Trophoblast cell (in vitro differentiated cells and primary cell): ENCODE results near the gene TTC9.

Source experiments
- DNase-seq, 2 donors: peaks; one replicate each; pipeline ENCODE4 v3.0.0-alpha.2; 2016
- H2AFZ ChIP-seq: 2 replicates; pipeline ENCODE4 v1.6.1; 2013; ENCODE audit warnings: low read length, moderate library complexity, mild to moderate bottlenecking; ENCODE audit not compliant: insufficient read depth, poor library complexity
- H2AK5ac ChIP-seq: 2 replicates; pipeline ENCODE4 v1.6.1; 2013; ENCODE audit warnings: mild to moderate bottlenecking, low read length
- H2BK120ac ChIP-seq: 2 replicates; pipeline ENCODE4 v1.6.1; 2013; ENCODE audit warnings: low read length, mild to moderate bottlenecking, moderate library complexity; ENCODE audit not compliant: insufficient read depth, poor library complexity
- H2BK12ac ChIP-seq: 2 replicates; pipeline ENCODE4 v1.6.1; 2013; ENCODE audit warnings: mild to moderate bottlenecking, low read length, moderate library complexity
- H2BK5ac ChIP-seq: 2 replicates; pipeline ENCODE4 v1.6.1; 2013; ENCODE audit warnings: low read length, low read depth, moderate library complexity, mild to moderate bottlenecking; ENCODE audit not compliant: poor library complexity
- H3K14ac ChIP-seq: 2 replicates; pipeline ENCODE4 v1.6.1; 2013; ENCODE audit warnings: mild to moderate bottlenecking, low read length
- H3K18ac ChIP-seq: 2 replicates; pipeline ENCODE4 v1.6.1; 2013; ENCODE audit warnings: mild to moderate bottlenecking, low read length
- H3K23ac ChIP-seq: 2 replicates; pipeline ENCODE4 v1.6.1; 2013; ENCODE audit warnings: low read length
- H3K27ac ChIP-seq: 2 replicates; pipeline ENCODE4 v1.5.1; 2013; ENCODE audit warnings: low read depth, mild to moderate bottlenecking, inconsistent platforms, low read length, moderate library complexity
- H3K27me3 ChIP-seq: 2 replicates; pipeline ENCODE4 v1.6.1; 2013; ENCODE audit warnings: inconsistent platforms, mild to moderate bottlenecking, low read length, moderate library complexity; ENCODE audit not compliant: insufficient read depth
- H3K36me3 ChIP-seq, 2 experiments: 1 replicate in 1 of 2; 2 replicates in 1 of 2; pipeline ENCODE4 v1.6.1; 2013; ENCODE audit warnings: low read length in 2 of 2, mild to moderate bottlenecking in 2 of 2, moderate library complexity in 1 of 2; ENCODE audit not compliant: insufficient read depth in 2 of 2, control insufficient read depth in 1 of 2
- H3K4ac ChIP-seq: 2 replicates; pipeline ENCODE4 v1.6.1; 2013; ENCODE audit warnings: low read depth, mild to moderate bottlenecking, low read length, moderate library complexity
- H3K4me1 ChIP-seq, 2 experiments: 1 replicate in 1 of 2; 2 replicates in 1 of 2; pipeline ENCODE4 v1.6.1; 2013; ENCODE audit warnings: low read length in 2 of 2, mild to moderate bottlenecking in 2 of 2, moderate library complexity in 1 of 2; ENCODE audit not compliant: insufficient read depth in 2 of 2, control insufficient read depth in 1 of 2
- H3K4me2 ChIP-seq: 2 replicates; pipeline ENCODE4 v1.6.1; 2013; ENCODE audit warnings: inconsistent platforms, mild to moderate bottlenecking, low read length, moderate library complexity
- H3K4me3 ChIP-seq: 2 replicates; pipeline ENCODE4 v1.5.1; 2013; ENCODE audit warnings: mild to moderate bottlenecking, low read depth, low read length, inconsistent platforms
- H3K79me1 ChIP-seq: one replicate; pipeline ENCODE4 v1.6.1; 2013; ENCODE audit warnings: low read length
- H3K79me2 ChIP-seq: 2 replicates; pipeline ENCODE4 v1.6.1; 2013; ENCODE audit warnings: low read length, mild to moderate bottlenecking; ENCODE audit not compliant: control insufficient read depth, insufficient read depth, poor library complexity
- H3K9ac ChIP-seq: 2 replicates; pipeline ENCODE4 v1.6.1; 2013; ENCODE audit warnings: mild to moderate bottlenecking, low read length
- H3K9me3 ChIP-seq: 2 replicates; pipeline ENCODE4 v1.6.1; 2013; ENCODE audit warnings: low read depth, mild to moderate bottlenecking, control low read depth, inconsistent platforms, low read length; ENCODE audit not compliant: insufficient read depth
- H4K12ac ChIP-seq: 2 replicates; pipeline ENCODE4 v1.6.1; 2013; ENCODE audit warnings: low read depth, mild to moderate bottlenecking, low read length, moderate library complexity
- H4K8ac ChIP-seq: 2 replicates; pipeline ENCODE4 v1.6.1; 2013; ENCODE audit warnings: low read depth, mild to moderate bottlenecking, low read length, moderate library complexity
- H4K91ac ChIP-seq: one replicate; pipeline ENCODE4 v1.6.1; 2013; ENCODE audit warnings: low read depth, mild to moderate bottlenecking, low read length, moderate library complexity
- WGBS: extraction: QIAGEN DNeasy Blood & Tissue Kit; methylation state at CpG from one replicate; pipeline ENCODE4 v1.1.7; 2013; ENCODE audit warnings: missing lambda C conversion rate; ENCODE audit not compliant: insufficient read length, insufficient coverage; ENCODE audit errors: extremely low coverage; 5-methylcytosine and 5-hydroxymethylcytosine counted together

TTC9 gene

GRCh38 chr14:70651522-70651921 lies 9.8 kb downstream of the TTC9 start:
- no CpG with 5 or more reads among the region's 5 CpGs for WGBS
- H3K14ac ChIP-seq, result no peak overlapping the region
- no peak overlapping the region for H3K9ac ChIP-seq
- no peak overlapping the region for H3K4me3 ChIP-seq
- H2BK120ac ChIP-seq, result no peak overlapping the region
- no peak overlapping the region for H2AFZ ChIP-seq
- H3K4me2 ChIP-seq, result no peak overlapping the region
- no peak overlapping the region for H4K12ac ChIP-seq
- H2AK5ac ChIP-seq, result no peak overlapping the region
- no peak overlapping the region for H2BK5ac ChIP-seq
- no peak overlapping the region for H3K27ac ChIP-seq
- no peaks in the 10 kb centered on the region for H3K36me3 ChIP-seq
- no peak overlapping the region for H4K8ac ChIP-seq
- H3K27me3 ChIP-seq, result no peaks in the 10 kb centered on the region
- DNase-seq, result no peak
- H4K91ac ChIP-seq, result no peak overlapping the region
- no peak overlapping the region for H3K18ac ChIP-seq
- no peaks in the 10 kb centered on the region for H3K79me1 ChIP-seq
- H2BK12ac ChIP-seq, result no peak overlapping the region
- no peak overlapping the region for H3K4ac ChIP-seq
- no peak overlapping the region for H3K23ac ChIP-seq
- no peaks in the 10 kb centered on the region for H3K9me3 ChIP-seq
- peaks cover 0 to 4% of the 10 kb centered on the region in 2 experiments for H3K4me1 ChIP-seq
- no peaks in the 10 kb centered on the region for H3K79me2 ChIP-seq

GRCh38 chr14:70652871-70653270 lies 11.2 kb downstream of the TTC9 start:
- H4K91ac ChIP-seq, result no peak overlapping the region
- peaks cover 0 to 4% of the 10 kb centered on the region in 2 experiments for H3K4me1 ChIP-seq
- no peak overlapping the region for H2BK120ac ChIP-seq
- no peak overlapping the region for H2AFZ ChIP-seq
- DNase-seq, result no peak
- H3K14ac ChIP-seq, result no peak overlapping the region
- H2AK5ac ChIP-seq, result no peak overlapping the region
- no peak overlapping the region for H2BK5ac ChIP-seq
- H3K4me3 ChIP-seq, result no peak overlapping the region
- H3K27ac ChIP-seq, result no peak overlapping the region
- H3K9ac ChIP-seq, result no peak overlapping the region
- H3K18ac ChIP-seq, result no peak overlapping the region
- no peak overlapping the region for H3K4ac ChIP-seq
- no peaks in the 10 kb centered on the region for H3K79me2 ChIP-seq
- no peak overlapping the region for H3K23ac ChIP-seq
- H3K9me3 ChIP-seq, result no peaks in the 10 kb centered on the region
- H4K12ac ChIP-seq, result no peak overlapping the region
- H3K79me1 ChIP-seq, result no peaks in the 10 kb centered on the region
- H4K8ac ChIP-seq, result no peak overlapping the region
- H2BK12ac ChIP-seq, result no peak overlapping the region
- no peaks in the 10 kb centered on the region for H3K27me3 ChIP-seq
- no peaks in the 10 kb centered on the region for H3K36me3 ChIP-seq
- no peak overlapping the region for H3K4me2 ChIP-seq

GRCh38 chr14:70653662-70654061 lies 11.9 kb downstream of the TTC9 start:
- Histone ChIP-seq H4K91ac (no peak overlapping the region), H3K4ac (no peak overlapping the region), H4K12ac (no peak overlapping the region), H2BK12ac (no peak overlapping the region), H3K79me1 (no peaks in the 10 kb centered on the region), H2AK5ac (no peak overlapping the region), H3K4me3 (no peak overlapping the region), H3K9me3 (no peaks in the 10 kb centered on the region), H3K4me2 (no peak overlapping the region), H3K27me3 (no peaks in the 10 kb centered on the region), H2AFZ (no peak overlapping the region), H2BK120ac (no peak overlapping the region), H3K36me3 (no peaks in the 10 kb centered on the region), H3K4me1 (peaks cover 0 to 4% of the 10 kb centered on the region in 2 experiments), H2BK5ac (no peak overlapping the region), H3K23ac (no peak overlapping the region), H4K8ac (no peak overlapping the region), H3K79me2 (no peaks in the 10 kb centered on the region), H3K14ac (no peak overlapping the region), H3K18ac (no peak overlapping the region), H3K9ac (no peak overlapping the region), H3K27ac (no peak overlapping the region)
- DNase-seq, result no peak
- WGBS, result no CpG with 5 or more reads among the region's 3 CpGs

- H4K12ac ChIP-seq, result no peak overlapping the region
- no peak overlapping the region for H2AK5ac ChIP-seq
- no peak overlapping the region for H2BK5ac ChIP-seq
- H3K14ac ChIP-seq, result no peak overlapping the region
- no peak overlapping the region for H3K18ac ChIP-seq
- H3K79me2 ChIP-seq, result no peaks in the 10 kb centered on the region
- H3K9me3 ChIP-seq, result no peaks in the 10 kb centered on the region
- H3K4me3 ChIP-seq, result no peak overlapping the region
- no peak overlapping the region for H2AFZ ChIP-seq
- H3K23ac ChIP-seq, result no peak overlapping the region
- H4K8ac ChIP-seq, result no peak overlapping the region
- H3K4ac ChIP-seq, result no peak overlapping the region
- H3K27me3 ChIP-seq, result no peaks in the 10 kb centered on the region
- no peaks in the 10 kb centered on the region for H3K79me1 ChIP-seq
- peaks cover 0 to 4% of the 10 kb centered on the region in 2 experiments for H3K4me1 ChIP-seq
- H3K9ac ChIP-seq, result no peak overlapping the region
- no peak for DNase-seq
- no peak overlapping the region for H2BK120ac ChIP-seq
- H3K27ac ChIP-seq, result no peak overlapping the region
- WGBS, result no CpG with 5 or more reads among the region's 6 CpGs
- no peak overlapping the region for H3K4me2 ChIP-seq
- H2BK12ac ChIP-seq, result no peak overlapping the region
- no peaks in the 10 kb centered on the region for H3K36me3 ChIP-seq
- no peak overlapping the region for H4K91ac ChIP-seq
Measured at GRCh38 chr14:70654632-70655031, 12.9 kb downstream of the TTC9 start.
